ENCODE results near the gene DOCK9.
"Not testable (repeated sequence)": the region's sequence is repeated elsewhere in the genome, so short reads cannot be mapped to it uniquely, and the experiment has no call there.

The DOCK9 gene

GRCh38 chr13:98906746-98907502, 70.9 kb downstream of the DOCK9 start:
- H3K27me3 ChIP-seq (ENCODE audit: control insufficient read depth in 1 of 2, insufficient read depth in 2 of 2, low read length in 2 of 2) = no peaks in the 10 kb centered on the region
- H3K27ac ChIP-seq (ENCODE audit: low read depth, low read length) = no peak overlapping the region
- H3K9ac ChIP-seq (ENCODE audit: low read length) = no peak overlapping the region
- peaks cover 4% of the 10 kb centered on the region for H3K4me1 ChIP-seq (ENCODE audit: insufficient read depth, low read length)
- no peaks in the 10 kb centered on the region for H3K9me3 ChIP-seq (ENCODE audit: low read length)
- no peak overlapping the region for H3K4me3 ChIP-seq (ENCODE audit: low read depth in 1 of 2, low read length in 2 of 2)
- peaks cover 15% of the 10 kb centered on the region for H3K36me3 ChIP-seq (ENCODE audit: insufficient read depth, low read length)

- Histone ChIP-seq H3K9ac (ENCODE audit: low read length) (no peak overlapping the region), H3K4me1 (ENCODE audit: insufficient read depth, low read length) (peaks cover 4% of the 10 kb centered on the region), H3K27me3 (ENCODE audit: control insufficient read depth in 1 of 2, insufficient read depth in 2 of 2, low read length in 2 of 2) (no peaks in the 10 kb centered on the region), H3K9me3 (ENCODE audit: low read length) (no peaks in the 10 kb centered on the region), H3K27ac (ENCODE audit: low read depth, low read length) (no peak overlapping the region), H3K4me3 (ENCODE audit: low read depth in 1 of 2, low read length in 2 of 2) (no peak overlapping the region), H3K36me3 (ENCODE audit: insufficient read depth, low read length) (peaks cover 30% of the 10 kb centered on the region)
Measured at GRCh38 chr13:98905199-98905598, 72.7 kb downstream of the DOCK9 start.

- Histone ChIP-seq H3K27me3 (ENCODE audit: control insufficient read depth in 1 of 2, insufficient read depth in 2 of 2, low read length in 2 of 2) (no peaks in the 10 kb centered on the region), H3K27ac (ENCODE audit: low read depth, low read length) (no peak overlapping the region), H3K4me3 (ENCODE audit: low read depth in 1 of 2, low read length in 2 of 2) (no peak overlapping the region), H3K9me3 (ENCODE audit: low read length) (no peaks in the 10 kb centered on the region), H3K4me1 (ENCODE audit: insufficient read depth, low read length) (no peaks in the 10 kb centered on the region), H3K36me3 (ENCODE audit: insufficient read depth, low read length) (peaks cover 65% of the 10 kb centered on the region), H3K9ac (ENCODE audit: low read length) (no peak overlapping the region)
Measured at GRCh38 chr13:98900442-98900841, 77.4 kb downstream of the DOCK9 start.

GRCh38 chr13:98897706-98898105, 80.2 kb downstream of the DOCK9 start:
- Histone ChIP-seq H3K4me1 (ENCODE audit: insufficient read depth, low read length) (no peaks in the 10 kb centered on the region), H3K27ac (ENCODE audit: low read depth, low read length) (no peak overlapping the region), H3K36me3 (ENCODE audit: insufficient read depth, low read length) (peaks cover 78% of the 10 kb centered on the region), H3K27me3 (ENCODE audit: control insufficient read depth in 1 of 2, insufficient read depth in 2 of 2, low read length in 2 of 2) (no peaks in the 10 kb centered on the region), H3K4me3 (ENCODE audit: low read depth in 1 of 2, low read length in 2 of 2) (no peak overlapping the region), H3K9me3 (ENCODE audit: low read length) (no peaks in the 10 kb centered on the region), H3K9ac (ENCODE audit: low read length) (no peak overlapping the region)

GRCh38 chr13:98896868-98897144, 81.1 kb downstream of the DOCK9 start:
- H3K9ac ChIP-seq (ENCODE audit: low read length) = no peak overlapping the region
- H3K27ac ChIP-seq (ENCODE audit: low read depth, low read length) = no peak overlapping the region
- H3K4me1 ChIP-seq (ENCODE audit: insufficient read depth, low read length) = no peaks in the 10 kb centered on the region
- no peaks in the 10 kb centered on the region for H3K27me3 ChIP-seq (ENCODE audit: control insufficient read depth in 1 of 2, insufficient read depth in 2 of 2, low read length in 2 of 2)
- H3K9me3 ChIP-seq (ENCODE audit: low read length) = no peaks in the 10 kb centered on the region
- H3K36me3 ChIP-seq (ENCODE audit: insufficient read depth, low read length) = peaks cover 80% of the 10 kb centered on the region
- H3K4me3 ChIP-seq (ENCODE audit: low read depth in 1 of 2, low read length in 2 of 2) = no peak overlapping the region

GRCh38 chr13:98896083-98896867, 81.6 kb downstream of the DOCK9 start:
- Histone ChIP-seq H3K4me1 (ENCODE audit: insufficient read depth, low read length) (no peaks in the 10 kb centered on the region), H3K27ac (ENCODE audit: low read depth, low read length) (no peak overlapping the region), H3K27me3 (ENCODE audit: control insufficient read depth in 1 of 2, insufficient read depth in 2 of 2, low read length in 2 of 2) (no peaks in the 10 kb centered on the region), H3K9me3 (ENCODE audit: low read length) (no peaks in the 10 kb centered on the region), H3K4me3 (ENCODE audit: low read depth in 1 of 2, low read length in 2 of 2) (no peak overlapping the region), H3K9ac (ENCODE audit: low read length) (no peak overlapping the region), H3K36me3 (ENCODE audit: insufficient read depth, low read length) (peaks cover 76% of the 10 kb centered on the region)

- Histone ChIP-seq H3K4me1 (ENCODE audit: insufficient read depth, low read length) (peaks cover 13% of the 10 kb centered on the region), H3K36me3 (ENCODE audit: insufficient read depth, low read length) (peaks cover 64% of the 10 kb centered on the region)
- not testable (repeated sequence) for H3K9me3 ChIP-seq (ENCODE audit: low read length); H3K4me3 ChIP-seq (ENCODE audit: low read depth in 1 of 2, low read length in 2 of 2); H3K27me3 ChIP-seq (ENCODE audit: control insufficient read depth in 1 of 2, insufficient read depth in 2 of 2, low read length in 2 of 2); H3K9ac ChIP-seq (ENCODE audit: low read length); H3K27ac ChIP-seq (ENCODE audit: low read depth, low read length)
Measured at GRCh38 chr13:98894814-98895213, 83.0 kb downstream of the DOCK9 start.

- H3K27ac ChIP-seq (ENCODE audit: low read depth, low read length) = no peak overlapping the region
- peaks cover 13% of the 10 kb centered on the region for H3K4me1 ChIP-seq (ENCODE audit: insufficient read depth, low read length)
- H3K36me3 ChIP-seq (ENCODE audit: insufficient read depth, low read length) = peaks cover 50% of the 10 kb centered on the region
- no peaks in the 10 kb centered on the region for H3K27me3 ChIP-seq (ENCODE audit: control insufficient read depth in 1 of 2, insufficient read depth in 2 of 2, low read length in 2 of 2)
- no peak overlapping the region for H3K9ac ChIP-seq (ENCODE audit: low read length)
- no peaks in the 10 kb centered on the region for H3K9me3 ChIP-seq (ENCODE audit: low read length)
- no peak overlapping the region for H3K4me3 ChIP-seq (ENCODE audit: low read depth in 1 of 2, low read length in 2 of 2)
Measured at GRCh38 chr13:98893371-98893770, 84.5 kb downstream of the DOCK9 start.

GRCh38 chr13:98892821-98893220, 85.0 kb downstream of the DOCK9 start:
- H3K27ac ChIP-seq (ENCODE audit: low read depth, low read length) = no peak overlapping the region
- H3K27me3 ChIP-seq (ENCODE audit: control insufficient read depth in 1 of 2, insufficient read depth in 2 of 2, low read length in 2 of 2) = no peaks in the 10 kb centered on the region
- peaks cover 45% of the 10 kb centered on the region for H3K36me3 ChIP-seq (ENCODE audit: insufficient read depth, low read length)
- H3K9me3 ChIP-seq (ENCODE audit: low read length) = no peaks in the 10 kb centered on the region
- H3K9ac ChIP-seq (ENCODE audit: low read length) = no peak overlapping the region
- H3K4me3 ChIP-seq (ENCODE audit: low read depth in 1 of 2, low read length in 2 of 2) = no peak overlapping the region
- H3K4me1 ChIP-seq (ENCODE audit: insufficient read depth, low read length) = peaks cover 13% of the 10 kb centered on the region

- no peaks in the 10 kb centered on the region for H3K27me3 ChIP-seq (ENCODE audit: control insufficient read depth in 1 of 2, insufficient read depth in 2 of 2, low read length in 2 of 2)
- H3K4me1 ChIP-seq (ENCODE audit: insufficient read depth, low read length) = peaks cover 13% of the 10 kb centered on the region
- H3K27ac ChIP-seq (ENCODE audit: low read depth, low read length) = no peak overlapping the region
- H3K36me3 ChIP-seq (ENCODE audit: insufficient read depth, low read length) = peaks cover 38% of the 10 kb centered on the region
- no peak overlapping the region for H3K4me3 ChIP-seq (ENCODE audit: low read depth in 1 of 2, low read length in 2 of 2)
- H3K9me3 ChIP-seq (ENCODE audit: low read length) = no peaks in the 10 kb centered on the region
- H3K9ac ChIP-seq (ENCODE audit: low read length) = no peak overlapping the region
Measured at GRCh38 chr13:98892077-98892476, 85.8 kb downstream of the DOCK9 start.

GRCh38 chr13:98890925-98891324, 86.9 kb downstream of the DOCK9 start:
- Histone ChIP-seq H3K36me3 (ENCODE audit: insufficient read depth, low read length) (peaks cover 32% of the 10 kb centered on the region), H3K4me3 (ENCODE audit: low read depth in 1 of 2, low read length in 2 of 2) (no peak overlapping the region), H3K9me3 (ENCODE audit: low read length) (no peaks in the 10 kb centered on the region), H3K27me3 (ENCODE audit: control insufficient read depth in 1 of 2, insufficient read depth in 2 of 2, low read length in 2 of 2) (no peaks in the 10 kb centered on the region), H3K4me1 (ENCODE audit: insufficient read depth, low read length) (peaks cover 13% of the 10 kb centered on the region), H3K27ac (ENCODE audit: low read depth, low read length) (no peak overlapping the region), H3K9ac (ENCODE audit: low read length) (no peak overlapping the region)

- Histone ChIP-seq H3K36me3 (ENCODE audit: insufficient read depth, low read length) (peaks cover 37% of the 10 kb centered on the region), H3K4me1 (ENCODE audit: insufficient read depth, low read length) (peaks cover 13% of the 10 kb centered on the region), H3K27me3 (ENCODE audit: control insufficient read depth in 1 of 2, insufficient read depth in 2 of 2, low read length in 2 of 2) (no peaks in the 10 kb centered on the region), H3K4me3 (ENCODE audit: low read depth in 1 of 2, low read length in 2 of 2) (no peak overlapping the region), H3K9me3 (ENCODE audit: low read length) (no peaks in the 10 kb centered on the region), H3K27ac (ENCODE audit: low read depth, low read length) (no peak overlapping the region), H3K9ac (ENCODE audit: low read length) (no peak overlapping the region)
Measured at GRCh38 chr13:98890186-98890585, 87.7 kb downstream of the DOCK9 start.
